Medulla oblongata (tissue), 1 donor: Measurements from ENCODE around the gene RHOH.

Source experiments
- DNase-seq: peaks from one replicate; pipeline ENCODE4 v3.0.0-alpha.2; 2015; ENCODE audit errors: extremely low spot score

The RHOH gene

GRCh38 chr4:40295572-40295971 is 98.7 kb downstream of the RHOH start:
- no peak for DNase-seq
